HepG2 (cell line): Measurements from ENCODE around the gene SH2D5. TPM values are rescaled to one million over a fixed set of nuclear protein-coding genes. Genes with fewer than 3 reads are reported as not detected.

Experiments
- ATF2 ChIP-seq: sonication (generic); formaldehyde crosslinking; IDR thresholded peaks from 2 replicates; pipeline ENCODE4 v1.4.0; 2020; ENCODE audit warnings: missing genetic modification reagents
- DMAP1 ChIP-seq: IDR thresholded peaks from 2 replicates; pipeline ENCODE4 v1.6.1; 2016
- ESRRA ChIP-seq: sonication (generic); formaldehyde crosslinking; IDR thresholded peaks from 2 replicates; pipeline ENCODE4 v1.5.1; 2020; ENCODE audit warnings: mild to moderate bottlenecking, low read depth, missing genetic modification reagents
- FOXP4 ChIP-seq: sonication (generic); formaldehyde crosslinking; IDR thresholded peaks from 2 replicates; pipeline ENCODE4 v1.4.0; 2020; ENCODE audit warnings: missing genetic modification reagents
- HBP1 ChIP-seq: IDR thresholded peaks from 2 replicates; pipeline ENCODE4 v1.6.1; 2016; ENCODE audit warnings: low read depth, control low read depth
- KLF6 ChIP-seq: IDR thresholded peaks from 2 replicates; pipeline ENCODE4 v1.8.0; 2016; ENCODE audit warnings: missing biosample characterization, missing genetic modification reagents
- LCORL ChIP-seq, 2 experiments: fragments of 450-650 bp in 1 of 2; sonication (generic) in 1 of 2; formaldehyde crosslinking in 1 of 2; IDR thresholded peaks; 2 replicates each; pipeline versions ENCODE4 v1.5.0 to v1.6.1; 2017 to 2020; ENCODE audit warnings: antibody characterized with exemption in 1 of 2, missing genetic modification reagents in 1 of 2
- SETDB1 ChIP-seq: sonication (generic); formaldehyde crosslinking; IDR thresholded peaks from 2 replicates; pipeline ENCODE4 v1.5.1; 2020; ENCODE audit warnings: missing genetic modification reagents, mild to moderate bottlenecking, borderline replicate concordance
- STAT6 ChIP-seq: sonication (generic); formaldehyde crosslinking; IDR thresholded peaks from 2 replicates; pipeline ENCODE4 v1.4.0; 2020; ENCODE audit warnings: missing genetic modification reagents, mild to moderate bottlenecking, borderline replicate concordance
- TMF1 ChIP-seq: sonication (generic); formaldehyde crosslinking; IDR thresholded peaks from 2 replicates; pipeline ENCODE4 v1.8.1; 2022; ENCODE audit warnings: low read depth, missing genetic modification reagents
- ZBTB7A ChIP-seq: sonication (generic); formaldehyde crosslinking; IDR thresholded peaks from 2 replicates; pipeline ENCODE4 v1.8.0; 2022; ENCODE audit warnings: mild to moderate bottlenecking, missing genetic modification reagents
- ZBTB7B ChIP-seq: sonication (generic); formaldehyde crosslinking; IDR thresholded peaks from 2 replicates; pipeline ENCODE4 v1.4.0; 2020; ENCODE audit warnings: missing genetic modification reagents
- ZNF160 ChIP-seq: sonication (generic); formaldehyde crosslinking; IDR thresholded peaks from 2 replicates; pipeline ENCODE4 v1.8.0; 2022; ENCODE audit warnings: mild to moderate bottlenecking, inconsistent platforms, missing genetic modification reagents
- ZNF20 ChIP-seq: sonication (generic); formaldehyde crosslinking; IDR thresholded peaks from 2 replicates; pipeline ENCODE4 v1.4.0; 2020; ENCODE audit warnings: mild to moderate bottlenecking, moderate library complexity, missing genetic modification reagents
- ZNF414 ChIP-seq: sonication (generic); formaldehyde crosslinking; IDR thresholded peaks from 2 replicates; pipeline ENCODE4 v1.5.0; 2020; ENCODE audit warnings: missing genetic modification reagents
- ZNF691 ChIP-seq: sonication (generic); formaldehyde crosslinking; IDR thresholded peaks from 2 replicates; pipeline ENCODE4 v1.4.0; 2020; ENCODE audit warnings: missing genetic modification reagents, low read depth, mild to moderate bottlenecking, borderline replicate concordance
- ZNF749 ChIP-seq: sonication (generic); formaldehyde crosslinking; IDR thresholded peaks from 2 replicates; pipeline ENCODE4 v1.8.0; 2022; ENCODE audit warnings: mild to moderate bottlenecking, missing genetic modification reagents, moderate library complexity, borderline replicate concordance
- ZSCAN25 ChIP-seq: sonication (generic); formaldehyde crosslinking; IDR thresholded peaks from 2 replicates; pipeline ENCODE4 v1.8.0; 2022; ENCODE audit warnings: mild to moderate bottlenecking, missing genetic modification reagents
- polyA plus RNA-seq, 8 experiments: library from polyadenylated mRNA; depleted of rRNA in 3 of 8; stranded (reverse) in 7 of 8; unstranded in 1 of 8; fragments of >200 nt; fragmentation: Illumina TruSeq in 4 of 8; extraction: Trizol in 4 of 8; gene quantifications; 2 replicates each; pipeline versions ENCODE4 v1.2.1 to v1.2.3, GENCODE V29; 2011 to 2016; ENCODE audit warnings: low read depth in 4 of 8, missing spikeins in 1 of 8, mixed read lengths in 1 of 8; ENCODE audit not compliant: insufficient read depth in 1 of 8
- total RNA-seq, 5 experiments: library from RNA; depleted of rRNA; stranded (reverse); fragments of >200 nt; fragmentation: Illumina TruSeq; extraction: Trizol; gene quantifications; 2 replicates each; pipeline ENCODE4 v1.2.3, GENCODE V29; 2016; ENCODE audit warnings: low read depth in 1 of 5

The SH2D5 gene
- total and polyA plus RNA-seq, 2 of the 13 experiments (the other 11 are each of a cell fraction or from before 2014, with no cell fraction given) = 1.2 to 3.4 TPM

DNA sequence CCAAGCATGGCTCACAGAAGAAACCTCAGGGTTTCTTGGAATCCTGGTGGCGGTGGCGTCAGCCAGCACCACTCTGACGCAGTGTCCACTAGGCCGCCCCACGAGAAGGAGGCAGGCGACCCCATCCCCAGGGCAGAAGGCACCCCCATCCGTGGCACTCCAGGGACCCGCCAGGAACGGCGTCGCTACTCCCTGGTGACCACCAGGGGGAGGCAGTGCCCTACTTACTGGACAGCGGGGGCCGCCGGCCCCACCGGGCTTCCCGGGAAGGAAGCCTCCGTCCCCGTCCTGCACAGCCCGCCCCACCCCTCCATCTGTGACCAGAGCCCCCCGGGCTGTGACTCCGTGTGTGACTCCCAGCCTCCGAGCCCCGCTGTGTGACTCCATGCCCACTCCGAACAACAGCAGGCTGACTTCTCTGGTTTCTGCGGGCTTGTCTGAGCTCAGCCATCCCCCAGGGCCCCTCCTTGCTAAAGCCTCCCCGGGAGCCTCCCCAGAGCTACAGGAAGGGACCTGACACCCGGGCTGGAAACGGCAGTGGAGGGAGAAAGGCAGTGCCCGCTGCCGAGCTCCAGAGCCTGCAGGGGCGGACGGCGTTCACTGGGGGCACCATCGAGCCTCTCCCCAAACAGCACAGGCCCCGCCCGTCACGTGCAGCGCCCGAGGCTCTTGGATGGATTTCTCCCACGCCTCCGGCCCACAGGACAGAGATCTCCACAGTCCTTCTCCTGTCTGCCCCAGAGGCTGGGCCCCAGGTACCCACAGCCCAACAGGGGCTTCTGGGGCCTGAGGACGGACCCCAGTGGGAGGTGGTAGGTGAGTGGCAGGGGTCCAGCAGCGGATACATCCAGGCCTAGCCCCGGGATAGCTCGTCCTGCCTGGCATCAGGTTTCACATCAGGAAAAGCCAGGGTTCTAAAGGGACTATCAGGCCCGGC is 35.8 kb downstream of the SH2D5 start (continued):
- TF ChIP-seq STAT6 (CRISPR knock-in tag) = no peak
- no peak for TF ChIP-seq ZNF20 (CRISPR knock-in tag)
- peak; percentile 74; the same call in 1 of the 2 replicates for TF ChIP-seq KLF6 (CRISPR knock-in tag)
- peak; percentile 50; the same call in 1 of the 2 replicates for TF ChIP-seq ZNF749 (CRISPR knock-in tag)
- TF ChIP-seq ZBTB7A (CRISPR knock-in tag) = peak; percentile 60; the same call in 1 of the 2 replicates
- no peak for TF ChIP-seq LCORL (IDR thresholded peaks at IDR 0.05)
- peak; percentile 78 for TF ChIP-seq LCORL (CRISPR knock-in tag; IDR thresholded peaks at IDR 0.05)
- TF ChIP-seq ZNF414 (CRISPR knock-in tag) = no peak; the same call in 1 of the 2 replicates
- peak; percentile 39; the same call in 1 of the 2 replicates for TF ChIP-seq ZNF160
- TF ChIP-seq ZBTB7B (CRISPR knock-in tag) = peak; percentile 69; the same call in 1 of the 2 replicates
- TF ChIP-seq ZSCAN25 (CRISPR knock-in tag) = peak; percentile 63
- TF ChIP-seq HBP1 (CRISPR knock-in tag) = no peak
- no peak for TF ChIP-seq TMF1
- 0 out of 2 replicates have a peak, but pooled peaks have one; percentile 34 for TF ChIP-seq ATF2 (CRISPR knock-in tag)
- 0 out of 2 replicates have a peak, but pooled peaks have one; percentile 11 for TF ChIP-seq FOXP4
- TF ChIP-seq ESRRA (CRISPR knock-in tag) = no peak; the same call in 1 of the 2 replicates
- no peak for TF ChIP-seq SETDB1 (CRISPR knock-in tag)
- 0 out of 2 replicates have a peak, but pooled peaks have one; percentile 48 for TF ChIP-seq ZNF691 (CRISPR knock-in tag)
- TF ChIP-seq DMAP1 (CRISPR knock-in tag) = no peak
